Stimulated activated CD8-positive, alpha-beta memory T cell treated with anti-CD3 and anti-CD28 coated beads, Interleukin-4, amount 100 ng/mL, for 48 hours (primary cell): ENCODE data around the gene MAF.

Experiments used
- DNase-seq: peaks from one replicate; pipeline ENCODE4 v3.0.0-alpha.2; 2020

Gene MAF

GRCh38 chr16:79587296-79587695, 13.2 kb downstream of the MAF start:
- DNase-seq, result no peak

- DNase-seq, result no peak
Observed at GRCh38 chr16:79582789-79583188, 17.7 kb downstream of the MAF start.

- DNase-seq, result no peak
Observed at GRCh38 chr16:79580453-79581191, 19.9 kb downstream of the MAF start.

GRCh38 chr16:79576602-79577001, 23.9 kb downstream of the MAF start:
- DNase-seq, result no peak

- no peak for DNase-seq
Observed at GRCh38 chr16:79573884-79574283, 26.7 kb downstream of the MAF start.

GRCh38 chr16:79573071-79573470, 27.5 kb downstream of the MAF start:
- no peak for DNase-seq

GRCh38 chr16:79571903-79572535, 28.5 kb downstream of the MAF start:
- no peak for DNase-seq

GRCh38 chr16:79571065-79571902, 29.3 kb downstream of the MAF start:
- DNase-seq, result no peak

- no peak for DNase-seq
Observed at GRCh38 chr16:79564671-79565107, 35.8 kb downstream of the MAF start.

- DNase-seq, result no peak
Observed at GRCh38 chr16:79563921-79564320, 36.6 kb downstream of the MAF start.

GRCh38 chr16:79562166-79562823, 38.2 kb downstream of the MAF start:
- DNase-seq, result no peak

- no peak for DNase-seq
Observed at GRCh38 chr16:79561729-79562128, 38.8 kb downstream of the MAF start.

- no peak for DNase-seq
Observed at GRCh38 chr16:79560923-79561322, 39.6 kb downstream of the MAF start.

- no peak for DNase-seq
Observed at GRCh38 chr16:79560318-79560717, 40.2 kb downstream of the MAF start.

GRCh38 chr16:79559532-79559931, 41.0 kb downstream of the MAF start:
- DNase-seq, result no peak

- no peak for DNase-seq
Observed at GRCh38 chr16:79557421-79557820, 43.1 kb downstream of the MAF start.

GRCh38 chr16:79554912-79555311, 45.6 kb downstream of the MAF start:
- no peak for DNase-seq

- DNase-seq, result no peak
Observed at GRCh38 chr16:79550373-79550772, 50.2 kb downstream of the MAF start.

- no peak for DNase-seq
Observed at GRCh38 chr16:79547085-79547484, 53.5 kb downstream of the MAF start.
